Prostate gland (tissue), 2 donors: ENCODE data around the gene BAIAP2L1. TPM values are rescaled to one million over a fixed set of nuclear protein-coding genes. Genes with fewer than 3 reads are reported as not detected.

Source experiments
- DNase-seq: peaks from one replicate; pipeline ENCODE4 v3.0.0-alpha.2; 2019; ENCODE audit warnings: low spot score
- H3K27ac ChIP-seq, 2 donors: fragments of 200-600 bp; sonication (generic); 2 replicates each; pipeline ENCODE4 v1.5.1; 2017 to 2019
- H3K27me3 ChIP-seq: fragments of 200-600 bp; sonication (generic); replicated peaks from 2 replicates; pipeline ENCODE4 v1.5.1; 2019; ENCODE audit not compliant: insufficient read depth
- H3K36me3 ChIP-seq, 2 donors: fragments of 200-600 bp; sonication (generic); 1 replicate in 1 of 2; 2 replicates in 1 of 2; pipeline versions ENCODE4 v1.5.1 to v1.8.1; 2017 to 2019
- H3K4me1 ChIP-seq: fragments of 200-600 bp; sonication (generic); replicated peaks from 2 replicates; pipeline ENCODE4 v1.5.1; 2019
- H3K4me3 ChIP-seq, 2 donors: fragments of 200-600 bp; sonication (generic); 2 replicates each; pipeline ENCODE4 v1.5.1; 2017 to 2019
- H3K9me3 ChIP-seq: fragments of 200-600 bp; sonication (generic); 2 replicates; pipeline ENCODE4 v1.5.1; 2017
- POLR2A ChIP-seq: fragments of 450-650 bp; IDR thresholded peaks from one replicate; pipeline ENCODE4 v1.6.1; 2016; ENCODE audit warnings: antibody characterized with exemption, mild to moderate bottlenecking
- POLR2AphosphoS5 ChIP-seq: sonication (generic); formaldehyde crosslinking; IDR thresholded peaks from one replicate; pipeline ENCODE4 v1.6.1; 2017; ENCODE audit warnings: antibody characterized with exemption
- WGBS: methylation state at CpG from one replicate; pipeline ENCODE4 v1.1.5; 2018; 5-methylcytosine and 5-hydroxymethylcytosine counted together
- intact Hi-C: fragments of 100-400 bp; cut with DNase I; formaldehyde crosslinking; loops from one replicate; pipeline ENCODE4 v1.14.2; 2022
- total RNA-seq, 2 donors: library from RNA; depleted of rRNA; stranded (reverse); fragments of >200 nt; gene quantifications; one replicate each; pipeline ENCODE4 v1.1.0, GENCODE V29; 2016
- TF ChIP-seq, protein P1 (sequence below), 4 experiments: fragments of 200-600 bp in 2 of 4; fragments of 450-650 bp in 2 of 4; sonication (generic) in 2 of 4; IDR thresholded peaks; 1 replicate in 3 of 4; 2 replicates in 1 of 4; pipeline ENCODE4 v1.5.1; 2016 to 2019; ENCODE audit warnings: antibody characterized with exemption in 4 of 4, mild to moderate bottlenecking in 2 of 4, moderate library complexity in 2 of 4

The BAIAP2L1 gene
- total RNA-seq, 2 donors from 2014 or later = 24.7 to 41.6 TPM

DNA sequence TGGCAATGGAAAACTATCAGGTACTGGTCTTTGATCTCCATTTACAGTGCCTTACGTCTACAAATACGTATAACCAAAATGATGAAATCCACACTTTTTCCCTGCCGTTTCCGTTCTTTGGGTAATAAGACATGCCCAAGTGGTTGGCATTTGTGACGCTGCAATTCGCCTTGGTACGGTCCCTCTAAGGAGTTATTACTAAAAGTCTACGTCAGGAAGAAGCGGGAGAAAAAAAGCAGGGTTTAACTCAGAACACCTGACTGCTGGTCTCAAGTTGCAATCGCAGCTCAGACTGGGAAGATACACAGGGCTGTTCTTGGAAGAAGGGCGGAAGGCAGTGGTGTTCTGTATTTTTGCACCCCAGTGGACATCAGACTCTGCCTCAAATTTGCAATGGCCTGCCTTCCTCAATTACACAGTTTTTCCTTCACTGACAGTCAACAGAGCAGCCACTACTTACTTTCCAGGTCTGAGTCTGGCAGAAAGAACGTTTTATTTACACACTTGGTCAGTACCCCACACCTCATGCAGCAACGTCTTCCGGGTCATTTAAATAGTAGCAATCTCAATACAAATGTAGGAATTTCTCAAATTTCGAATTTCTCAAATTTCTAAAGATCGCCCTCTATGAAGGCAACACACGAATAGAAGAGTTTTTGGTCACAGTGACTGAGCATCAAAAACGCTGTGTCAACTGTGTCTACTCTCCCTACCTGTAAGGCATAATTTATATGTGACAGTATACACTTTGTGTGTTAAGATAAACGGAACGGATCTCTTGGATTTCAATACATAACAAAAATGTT, 2.1 kb downstream of the BAIAP2L1 start:
- intact Hi-C loops = no loop called here

DNA sequence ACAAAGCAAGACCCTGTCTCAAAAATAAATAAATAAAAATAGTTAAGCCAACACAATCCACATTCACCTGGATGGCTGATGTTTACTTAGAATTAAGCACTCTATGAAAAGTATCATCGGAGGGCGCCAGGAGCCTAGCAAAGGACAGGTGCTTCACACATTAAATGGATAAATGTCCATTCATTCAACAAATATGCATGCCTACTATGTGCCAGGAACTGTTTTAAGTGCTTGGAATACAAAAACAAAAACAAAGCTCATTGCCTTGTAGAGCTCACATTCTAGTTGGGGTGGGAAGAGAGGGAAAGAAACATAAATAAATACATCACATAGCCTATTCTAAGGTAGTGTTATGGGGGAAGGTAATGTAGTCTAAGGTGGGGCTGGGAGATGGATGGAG, 4.1 kb downstream of the BAIAP2L1 start:
- TF ChIP-seq, protein P1, sequence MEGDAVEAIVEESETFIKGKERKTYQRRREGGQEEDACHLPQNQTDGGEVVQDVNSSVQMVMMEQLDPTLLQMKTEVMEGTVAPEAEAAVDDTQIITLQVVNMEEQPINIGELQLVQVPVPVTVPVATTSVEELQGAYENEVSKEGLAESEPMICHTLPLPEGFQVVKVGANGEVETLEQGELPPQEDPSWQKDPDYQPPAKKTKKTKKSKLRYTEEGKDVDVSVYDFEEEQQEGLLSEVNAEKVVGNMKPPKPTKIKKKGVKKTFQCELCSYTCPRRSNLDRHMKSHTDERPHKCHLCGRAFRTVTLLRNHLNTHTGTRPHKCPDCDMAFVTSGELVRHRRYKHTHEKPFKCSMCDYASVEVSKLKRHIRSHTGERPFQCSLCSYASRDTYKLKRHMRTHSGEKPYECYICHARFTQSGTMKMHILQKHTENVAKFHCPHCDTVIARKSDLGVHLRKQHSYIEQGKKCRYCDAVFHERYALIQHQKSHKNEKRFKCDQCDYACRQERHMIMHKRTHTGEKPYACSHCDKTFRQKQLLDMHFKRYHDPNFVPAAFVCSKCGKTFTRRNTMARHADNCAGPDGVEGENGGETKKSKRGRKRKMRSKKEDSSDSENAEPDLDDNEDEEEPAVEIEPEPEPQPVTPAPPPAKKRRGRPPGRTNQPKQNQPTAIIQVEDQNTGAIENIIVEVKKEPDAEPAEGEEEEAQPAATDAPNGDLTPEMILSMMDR (IDR thresholded peaks at IDR 0.05) = no peak
- no peak for TF ChIP-seq POLR2A
- no peak for TF ChIP-seq POLR2AphosphoS5
- H3K27me3 ChIP-seq = no peaks in the 10 kb centered on the region
- 75% methylated on average over 2 of the region's 2 CpGs for WGBS

More for the DNA sequence above, 2.1 kb downstream of the BAIAP2L1 start:
- H3K27ac ChIP-seq = peak overlapping the region; percentile 91 to 97
- no peaks in the 10 kb centered on the region for H3K36me3 ChIP-seq
- no peaks in the 10 kb centered on the region for H3K9me3 ChIP-seq
- peak; percentile 39 for DNase-seq
- WGBS = 31% methylated on average over 20 of the region's 20 CpGs
- H3K4me3 ChIP-seq = peak overlapping the region; percentile 71 to 89
- no peaks in the 10 kb centered on the region for H3K4me1 ChIP-seq
- no peaks in the 10 kb centered on the region for H3K27me3 ChIP-seq
- TF ChIP-seq POLR2AphosphoS5 = peak; percentile 29
- TF ChIP-seq, protein P1 (IDR thresholded peaks at IDR 0.05) = no peak
- peak; percentile 24 for TF ChIP-seq POLR2A

DNA sequence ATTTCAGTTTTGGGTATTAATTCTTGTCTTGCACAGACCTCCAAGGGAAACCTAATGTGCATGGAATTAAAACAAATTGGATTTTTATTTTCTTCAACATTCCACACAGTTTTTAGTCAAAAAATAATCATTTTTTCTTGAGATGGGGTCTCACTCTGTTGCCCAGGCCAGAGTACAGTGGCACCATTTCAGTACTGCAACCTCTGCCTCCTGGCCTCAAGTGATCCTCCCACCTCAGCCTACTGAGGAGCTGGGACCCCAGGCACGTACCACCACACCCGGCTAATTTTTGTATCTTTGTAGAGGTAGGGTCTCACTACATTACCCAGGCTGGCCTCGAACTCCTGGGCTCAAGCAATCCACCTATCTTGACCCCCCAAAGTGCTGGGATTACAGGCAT, 4.9 kb downstream of the BAIAP2L1 start:
- Histone ChIP-seq H3K9me3 (no peaks in the 10 kb centered on the region), H3K27me3 (no peaks in the 10 kb centered on the region), H3K4me1 (no peaks in the 10 kb centered on the region), H3K27ac (no peak overlapping the region), H3K36me3 (no peaks in the 10 kb centered on the region), H3K4me3 (no peak overlapping the region)
- DNase-seq = no peak
- 89% methylated on average over 3 of the region's 3 CpGs for WGBS
- intact Hi-C loops = no loop called here
- TF ChIP-seq POLR2AphosphoS5 (no peak), POLR2A (no peak)
- TF ChIP-seq, protein P1 (IDR thresholded peaks at IDR 0.05) = no peak

More for the DNA sequence above, 4.1 kb downstream of the BAIAP2L1 start:
- Histone ChIP-seq H3K9me3 (no peaks in the 10 kb centered on the region), H3K27ac (no peak overlapping the region), H3K4me3 (no peak overlapping the region), H3K36me3 (no peaks in the 10 kb centered on the region), H3K4me1 (no peaks in the 10 kb centered on the region)
- no peak for DNase-seq
- intact Hi-C loops = no loop called here

DNA sequence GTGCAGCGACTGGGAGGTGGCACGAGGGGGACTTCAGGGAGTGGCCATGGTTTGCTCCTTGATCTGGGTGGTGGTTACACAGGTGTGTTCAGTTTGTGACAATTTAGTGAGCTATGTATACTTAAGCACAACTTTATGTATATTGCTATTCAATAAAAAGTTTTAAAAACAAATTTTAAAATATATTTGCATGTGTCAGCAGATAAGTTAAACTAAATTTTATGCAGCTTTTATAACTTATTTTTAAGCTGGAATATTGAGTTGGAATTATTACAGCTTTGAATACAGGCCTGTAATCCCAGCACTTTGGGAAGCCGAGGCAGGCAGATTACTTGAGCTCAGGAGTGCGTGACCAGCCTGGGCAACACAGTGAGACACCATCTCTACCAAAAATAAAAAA, 5.4 kb downstream of the BAIAP2L1 start:
- 92% methylated on average over 4 of the region's 4 CpGs for WGBS
- no peak for DNase-seq
- H3K27ac ChIP-seq = no peak overlapping the region
- H3K9me3 ChIP-seq = no peaks in the 10 kb centered on the region
- TF ChIP-seq POLR2A = no peak
- TF ChIP-seq, protein P1 (IDR thresholded peaks at IDR 0.05) = no peak
- no peak for TF ChIP-seq POLR2AphosphoS5
- no peaks in the 10 kb centered on the region for H3K36me3 ChIP-seq
- no peaks in the 10 kb centered on the region for H3K4me1 ChIP-seq
- no peak overlapping the region for H3K4me3 ChIP-seq
- H3K27me3 ChIP-seq = no peaks in the 10 kb centered on the region
- intact Hi-C loops = no loop called here

DNA sequence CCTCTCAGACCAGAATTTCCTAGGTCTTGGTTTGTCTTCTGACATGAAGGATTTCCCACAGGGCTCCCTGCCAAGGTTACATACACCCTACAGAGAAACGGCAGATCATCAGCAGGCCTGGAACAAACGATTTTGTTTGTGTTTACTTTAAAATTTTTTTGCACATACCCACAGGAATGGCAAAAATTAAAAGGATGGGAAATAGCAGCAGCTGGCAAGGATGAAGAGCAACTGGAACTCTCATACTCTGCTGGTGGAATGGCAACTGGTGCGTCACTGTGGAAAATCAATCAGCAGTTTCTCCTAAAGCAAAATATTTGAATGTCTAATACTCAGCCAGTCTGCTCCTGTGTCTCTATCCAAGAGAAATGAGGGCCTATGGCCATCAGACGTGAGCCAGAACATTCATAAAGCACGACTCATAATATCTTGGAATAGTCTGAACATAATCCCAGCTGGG, 6.5 kb downstream of the BAIAP2L1 start:
- no peaks in the 10 kb centered on the region for H3K4me1 ChIP-seq
- no peak for TF ChIP-seq POLR2AphosphoS5
- no peak for TF ChIP-seq POLR2A
- TF ChIP-seq, protein P1 (IDR thresholded peaks at IDR 0.05) = no peak
- 62% methylated on average over 5 of the region's 5 CpGs for WGBS
- no peak overlapping the region for H3K4me3 ChIP-seq
- intact Hi-C loops = no loop called here
- DNase-seq = no peak
- H3K9me3 ChIP-seq = no peaks in the 10 kb centered on the region
- no peak overlapping the region for H3K27ac ChIP-seq
- no peaks in the 10 kb centered on the region for H3K27me3 ChIP-seq
- H3K36me3 ChIP-seq = no peaks in the 10 kb centered on the region
